OCI-LY3 (cell line): Measurements from ENCODE around the gene CXCR2.

ENCODE experiments used
- CTCF ChIP-seq: fragments of 200-600, 300-600 bp; sonication (generic); IDR thresholded peaks from 2 replicates; pipeline ENCODE4 v1.5.1; 2014; ENCODE audit warnings: antibody characterized with exemption, low read length, low read depth
- EZH2phosphoT487 ChIP-seq: fragments of 200-600 bp; shearing (Covaris generic); IDR thresholded peaks from 2 replicates; pipeline ENCODE4 v1.6.1; 2018; ENCODE audit warnings: antibody characterized with exemption, mixed run types, low read depth

- no peak for TF ChIP-seq CTCF
- no peak for TF ChIP-seq EZH2phosphoT487
Measured at GRCh38 chr2:218180467-218181114, 54.8 kb downstream of the CXCR2 start.
